ENCODE data around the gene MRPL28.
"Not testable (repeated sequence)": the region's sequence is repeated elsewhere in the genome, so short reads cannot be mapped to it uniquely, and the experiment has no call there.

DNA sequence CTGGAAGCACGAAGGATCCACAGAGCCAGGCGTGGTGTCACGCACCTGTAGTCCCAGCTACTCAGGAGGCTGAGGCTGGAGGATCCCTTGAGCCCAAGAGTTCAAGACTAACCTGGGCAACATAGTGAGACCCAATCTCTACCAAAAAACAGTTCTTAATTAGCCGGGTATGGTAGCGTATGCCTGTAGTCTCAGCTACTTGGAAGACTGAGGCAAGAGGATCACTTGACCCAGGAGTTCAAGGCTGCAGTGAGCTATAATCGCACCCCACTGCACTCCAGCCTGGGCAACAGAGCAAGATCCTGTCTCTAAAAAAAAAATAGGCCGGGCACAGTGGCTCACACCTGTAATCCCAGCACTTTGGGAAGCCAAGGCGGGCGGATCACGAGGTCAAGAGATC is 21.8 kb downstream of the MRPL28 start:
- TF ChIP-seq, protein P1, sequence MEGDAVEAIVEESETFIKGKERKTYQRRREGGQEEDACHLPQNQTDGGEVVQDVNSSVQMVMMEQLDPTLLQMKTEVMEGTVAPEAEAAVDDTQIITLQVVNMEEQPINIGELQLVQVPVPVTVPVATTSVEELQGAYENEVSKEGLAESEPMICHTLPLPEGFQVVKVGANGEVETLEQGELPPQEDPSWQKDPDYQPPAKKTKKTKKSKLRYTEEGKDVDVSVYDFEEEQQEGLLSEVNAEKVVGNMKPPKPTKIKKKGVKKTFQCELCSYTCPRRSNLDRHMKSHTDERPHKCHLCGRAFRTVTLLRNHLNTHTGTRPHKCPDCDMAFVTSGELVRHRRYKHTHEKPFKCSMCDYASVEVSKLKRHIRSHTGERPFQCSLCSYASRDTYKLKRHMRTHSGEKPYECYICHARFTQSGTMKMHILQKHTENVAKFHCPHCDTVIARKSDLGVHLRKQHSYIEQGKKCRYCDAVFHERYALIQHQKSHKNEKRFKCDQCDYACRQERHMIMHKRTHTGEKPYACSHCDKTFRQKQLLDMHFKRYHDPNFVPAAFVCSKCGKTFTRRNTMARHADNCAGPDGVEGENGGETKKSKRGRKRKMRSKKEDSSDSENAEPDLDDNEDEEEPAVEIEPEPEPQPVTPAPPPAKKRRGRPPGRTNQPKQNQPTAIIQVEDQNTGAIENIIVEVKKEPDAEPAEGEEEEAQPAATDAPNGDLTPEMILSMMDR (IDR thresholded peaks at IDR 0.05) = not testable (repeated sequence)
- TF ChIP-seq EP300, POLR2AphosphoS5, POLR2A (IDR thresholded peaks at IDR 0.05): not testable (repeated sequence)
